ENCODE measurements around the gene RSPRY1. TPM values are rescaled to one million over a fixed set of nuclear protein-coding genes. Genes with fewer than 3 reads are reported as not detected.
A peak's percentile ranks its signal among the peaks of the same experiment; 100 is the strongest.

RSPRY1 gene
- total RNA-seq (2021; ENCODE audit: unreplicated experiment) = 24.9 TPM
- polyA plus RNA-seq (2012) = 15.5 and 16.0 TPM in 2 replicates
- Bru-seq, nascent RNA = percentile 69 among the genes with signal in this experiment
- BruChase-seq, experiment 1, labeled RNA remaining after a 6-hour chase = percentile 75 among the genes with signal in this experiment
- percentile 80 among the genes with signal in this experiment for BruChase-seq, experiment 2, labeled RNA remaining after a 2-hour chase
- long read RNA-seq, transcript RSPRY1-202 (15 exons, 3,586 nt) = minor isoform, 5 of 57 reads
- long read RNA-seq, transcript RSPRY1-201 (15 exons, 3,547 nt) = major isoform, 22 of 57 reads
- long read RNA-seq, partial matches to known transcripts = 6 of 57 reads
- long read RNA-seq, other reads (novel, unspliced or antisense) = 24 of 57 reads

DNA sequence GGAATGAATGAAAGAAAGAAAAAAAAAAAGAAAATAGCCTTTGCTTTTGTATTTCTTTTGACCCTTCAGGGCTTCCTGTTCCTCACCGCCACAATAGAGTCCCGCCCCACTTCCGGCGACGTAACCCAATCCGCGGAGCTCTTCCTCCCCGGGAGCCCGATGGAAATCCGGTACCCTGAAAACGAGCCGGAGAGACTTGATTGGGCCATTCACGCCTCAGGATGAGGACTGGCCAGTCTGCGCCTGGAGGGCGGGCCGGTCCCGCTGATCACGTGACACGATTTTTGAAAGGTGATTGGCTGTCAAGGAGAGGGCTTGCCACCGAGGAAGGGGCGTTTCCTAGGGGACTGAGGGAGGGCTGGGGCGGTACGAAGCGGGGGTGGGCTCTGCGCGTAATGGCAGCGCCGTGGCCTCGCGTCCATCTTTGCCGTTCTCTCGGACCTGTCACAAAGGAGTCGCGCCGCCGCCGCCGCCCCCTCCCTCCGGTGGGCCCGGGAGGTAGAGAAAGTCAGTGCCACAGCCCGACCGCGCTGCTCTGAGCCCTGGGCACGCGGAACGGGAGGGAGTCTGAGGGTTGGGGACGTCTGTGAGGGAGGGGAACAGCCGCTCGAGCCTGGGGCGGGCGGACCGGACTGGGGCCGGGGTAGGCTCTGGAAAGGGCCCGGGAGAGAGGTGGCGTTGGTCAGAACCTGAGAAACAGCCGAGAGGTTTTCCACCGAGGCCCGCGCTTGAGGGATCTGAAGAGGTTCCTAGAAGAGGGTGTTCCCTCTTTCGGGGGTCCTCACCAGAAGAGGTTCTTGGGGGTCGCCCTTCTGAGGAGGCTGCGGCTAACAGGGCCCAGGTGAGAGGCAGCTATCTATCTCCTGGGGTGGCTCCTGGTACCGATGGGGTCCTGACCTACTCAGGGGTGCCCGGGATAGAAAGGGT lies at the start of gene RSPRY1, which contains the start of gene PSME3IP1:
RSPRY1 (plus strand) TSS at position 385 of the 927 bp plus-strand sequence. CDS start 18,330 bp downstream, outside the sequence.
PSME3IP1 (minus strand) TSS at position 95 of the 927 bp plus-strand sequence. CDS start 12,185 bp downstream, outside the sequence.
- ATAC-seq = peak; percentile 94
- Histone ChIP-seq H3K36me3 (ENCODE audit: control insufficient read depth in 1 of 2, insufficient read depth in 2 of 2, low read length in 2 of 2) (no peaks in the 10 kb centered on the region), H4K20me1 (ENCODE audit: insufficient read depth) (no peaks in the 10 kb centered on the region), H2AFZ (ENCODE audit: low read depth, low read length, poor library complexity, severe bottlenecking) (no peak within 1 kb of the TSS), H3K4me1 (ENCODE audit: control insufficient read depth in 1 of 2, insufficient read depth in 2 of 2, low read length in 2 of 2) (peaks cover 12 to 21% of the 10 kb centered on the region in 2 experiments), H3K4me3 (replicated peaks in 1 of 2; ENCODE audit: low read depth in 1 of 2, low read length in 2 of 2) (peak within 1 kb of the TSS; percentile 96), H3K27ac (ENCODE audit: low read depth, low read length) (peak within 1 kb of the TSS; percentile 85), H3K9ac (ENCODE audit: low read length) (peak within 1 kb of the TSS; percentile 95), H3K4me2 (ENCODE audit: low read length) (peak within 1 kb of the TSS; percentile 88), H3K9me2 (ENCODE audit: insufficient read depth) (no peaks in the 10 kb centered on the region), H3K27me3 (ENCODE audit: insufficient read depth, low read length) (no peaks in the 10 kb centered on the region), H3K9me3 (ENCODE audit: control insufficient read depth in 1 of 2, insufficient read depth in 1 of 2, low read depth in 1 of 2, low read length in 2 of 2) (no peaks in the 10 kb centered on the region), H3K79me2 (ENCODE audit: insufficient read depth, low read length) (peaks cover 88% of the 10 kb centered on the region)
- RAD21 ChIA-PET (ENCODE audit: low non-redundant PET in 1 of 2, low total read pairs in 2 of 2, uncharacterized antibody in 2 of 2, unreplicated experiment in 2 of 2) = interaction anchor here in 1 of 2 experiments (0.9 kb wide), 1 partner anchor 114 kb away, joined by 3 read pairs; no protein-coding TSS in a partner anchor
- no TSS peak for BruUV-seq (replicated peaks)
- CTCF ChIA-PET = interaction anchor here (0.6 to 1.4 kb wide), 2 partner anchors 11 to 93 kb away, joined by 3 read pairs; partner anchors contain the start of gene CPNE2
- DNase-seq (ENCODE audit: low read depth, low spot score) = peak; percentile 99
- intact Hi-C loops (cut with micrococcal nuclease) = loop anchor here (10.0 kb wide), 1 partner anchor 109 kb away; no protein-coding TSS in a partner anchor
- POLR2A ChIA-PET = interaction anchor here (0.8 to 0.9 kb wide), 2 partner anchors 9 to 12 kb away, joined by 3 read pairs; no protein-coding TSS in a partner anchor
- TF ChIP-seq, protein P1, sequence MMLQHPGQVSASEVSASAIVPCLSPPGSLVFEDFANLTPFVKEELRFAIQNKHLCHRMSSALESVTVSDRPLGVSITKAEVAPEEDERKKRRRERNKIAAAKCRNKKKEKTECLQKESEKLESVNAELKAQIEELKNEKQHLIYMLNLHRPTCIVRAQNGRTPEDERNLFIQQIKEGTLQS (IDR thresholded peaks at IDR 0.05) = no peak
- TF ChIP-seq EGR1 (IDR thresholded peaks at IDR 0.05; ENCODE audit: low read depth) (peak; percentile 94), ZFX (IDR thresholded peaks at IDR 0.05) (peak; percentile 16; the same call in 1 of the 2 replicates), CEBPB (IDR thresholded peaks at IDR 0.05; ENCODE audit: low read depth) (no peak), EZH2 (IDR thresholded peaks at IDR 0.05) (no peak), SP1 (IDR thresholded peaks at IDR 0.05; ENCODE audit: low read depth) (peak; percentile 92), SRF (IDR thresholded peaks at IDR 0.05; ENCODE audit: low read depth) (no peak), EZH2phosphoT487 (IDR thresholded peaks at IDR 0.05; ENCODE audit: borderline replicate concordance) (no peak), ZNF274 (IDR thresholded peaks at IDR 0.05; ENCODE audit: low read depth, low read length) (no peak), POLR2A (IDR thresholded peaks at IDR 0.05; ENCODE audit: borderline replicate concordance, extremely low read depth, insufficient read depth, insufficient read length) (no peak), YY1 (IDR thresholded peaks at IDR 0.05; ENCODE audit: extremely low read depth, insufficient replicate concordance, low read depth, low read length) (peak; percentile 89), RAD21 (IDR thresholded peaks at IDR 0.05; ENCODE audit: low read depth) (no peak), JUND (IDR thresholded peaks at IDR 0.05) (no peak), ELF1 (IDR thresholded peaks at IDR 0.05; ENCODE audit: borderline replicate concordance, low read depth) (peak; percentile 78), CBX3 (IDR thresholded peaks at IDR 0.05; ENCODE audit: low read depth) (no peak), TCF7L2 (IDR thresholded peaks at IDR 0.05; ENCODE audit: borderline replicate concordance, extremely low read depth, insufficient read depth, insufficient read length) (no peak), FOSL1 (IDR thresholded peaks at IDR 0.05; ENCODE audit: low read depth) (no peak)
- TF ChIP-seq, protein P2, sequence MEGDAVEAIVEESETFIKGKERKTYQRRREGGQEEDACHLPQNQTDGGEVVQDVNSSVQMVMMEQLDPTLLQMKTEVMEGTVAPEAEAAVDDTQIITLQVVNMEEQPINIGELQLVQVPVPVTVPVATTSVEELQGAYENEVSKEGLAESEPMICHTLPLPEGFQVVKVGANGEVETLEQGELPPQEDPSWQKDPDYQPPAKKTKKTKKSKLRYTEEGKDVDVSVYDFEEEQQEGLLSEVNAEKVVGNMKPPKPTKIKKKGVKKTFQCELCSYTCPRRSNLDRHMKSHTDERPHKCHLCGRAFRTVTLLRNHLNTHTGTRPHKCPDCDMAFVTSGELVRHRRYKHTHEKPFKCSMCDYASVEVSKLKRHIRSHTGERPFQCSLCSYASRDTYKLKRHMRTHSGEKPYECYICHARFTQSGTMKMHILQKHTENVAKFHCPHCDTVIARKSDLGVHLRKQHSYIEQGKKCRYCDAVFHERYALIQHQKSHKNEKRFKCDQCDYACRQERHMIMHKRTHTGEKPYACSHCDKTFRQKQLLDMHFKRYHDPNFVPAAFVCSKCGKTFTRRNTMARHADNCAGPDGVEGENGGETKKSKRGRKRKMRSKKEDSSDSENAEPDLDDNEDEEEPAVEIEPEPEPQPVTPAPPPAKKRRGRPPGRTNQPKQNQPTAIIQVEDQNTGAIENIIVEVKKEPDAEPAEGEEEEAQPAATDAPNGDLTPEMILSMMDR (IDR thresholded peaks at IDR 0.05 in 2 of 3, conservative IDR thresholded peaks at IDR 0.05 in 1 of 3; ENCODE audit: borderline replicate concordance in 1 of 3, insufficient read depth in 1 of 3, low read depth in 2 of 3, low read length in 2 of 3) = no peak
- TF ChIP-seq, protein P3, sequence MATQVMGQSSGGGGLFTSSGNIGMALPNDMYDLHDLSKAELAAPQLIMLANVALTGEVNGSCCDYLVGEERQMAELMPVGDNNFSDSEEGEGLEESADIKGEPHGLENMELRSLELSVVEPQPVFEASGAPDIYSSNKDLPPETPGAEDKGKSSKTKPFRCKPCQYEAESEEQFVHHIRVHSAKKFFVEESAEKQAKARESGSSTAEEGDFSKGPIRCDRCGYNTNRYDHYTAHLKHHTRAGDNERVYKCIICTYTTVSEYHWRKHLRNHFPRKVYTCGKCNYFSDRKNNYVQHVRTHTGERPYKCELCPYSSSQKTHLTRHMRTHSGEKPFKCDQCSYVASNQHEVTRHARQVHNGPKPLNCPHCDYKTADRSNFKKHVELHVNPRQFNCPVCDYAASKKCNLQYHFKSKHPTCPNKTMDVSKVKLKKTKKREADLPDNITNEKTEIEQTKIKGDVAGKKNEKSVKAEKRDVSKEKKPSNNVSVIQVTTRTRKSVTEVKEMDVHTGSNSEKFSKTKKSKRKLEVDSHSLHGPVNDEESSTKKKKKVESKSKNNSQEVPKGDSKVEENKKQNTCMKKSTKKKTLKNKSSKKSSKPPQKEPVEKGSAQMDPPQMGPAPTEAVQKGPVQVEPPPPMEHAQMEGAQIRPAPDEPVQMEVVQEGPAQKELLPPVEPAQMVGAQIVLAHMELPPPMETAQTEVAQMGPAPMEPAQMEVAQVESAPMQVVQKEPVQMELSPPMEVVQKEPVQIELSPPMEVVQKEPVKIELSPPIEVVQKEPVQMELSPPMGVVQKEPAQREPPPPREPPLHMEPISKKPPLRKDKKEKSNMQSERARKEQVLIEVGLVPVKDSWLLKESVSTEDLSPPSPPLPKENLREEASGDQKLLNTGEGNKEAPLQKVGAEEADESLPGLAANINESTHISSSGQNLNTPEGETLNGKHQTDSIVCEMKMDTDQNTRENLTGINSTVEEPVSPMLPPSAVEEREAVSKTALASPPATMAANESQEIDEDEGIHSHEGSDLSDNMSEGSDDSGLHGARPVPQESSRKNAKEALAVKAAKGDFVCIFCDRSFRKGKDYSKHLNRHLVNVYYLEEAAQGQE (IDR thresholded peaks at IDR 0.05; ENCODE audit: low read depth) = no peak
- TF ChIP-seq, protein P4, sequence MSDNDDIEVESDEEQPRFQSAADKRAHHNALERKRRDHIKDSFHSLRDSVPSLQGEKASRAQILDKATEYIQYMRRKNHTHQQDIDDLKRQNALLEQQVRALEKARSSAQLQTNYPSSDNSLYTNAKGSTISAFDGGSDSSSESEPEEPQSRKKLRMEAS (IDR thresholded peaks at IDR 0.05) = peak; percentile 45; the same call in 1 of the 2 replicates

Measured in HCT116 (cell line).